GM21529 (cell line): ENCODE measurements around the gene SVOPL.
"Not testable (repeated sequence)": the region's sequence is repeated elsewhere in the genome, so short reads cannot be mapped to it uniquely, and the experiment has no call there.

Experiments used
- ATAC-seq: cut with Tn5 transposase; IDR thresholded peaks from one replicate; pipeline ENCODE4 v1.9.1; 2021; ENCODE audit not compliant: unreplicated experiment

Gene SVOPL, protein sequence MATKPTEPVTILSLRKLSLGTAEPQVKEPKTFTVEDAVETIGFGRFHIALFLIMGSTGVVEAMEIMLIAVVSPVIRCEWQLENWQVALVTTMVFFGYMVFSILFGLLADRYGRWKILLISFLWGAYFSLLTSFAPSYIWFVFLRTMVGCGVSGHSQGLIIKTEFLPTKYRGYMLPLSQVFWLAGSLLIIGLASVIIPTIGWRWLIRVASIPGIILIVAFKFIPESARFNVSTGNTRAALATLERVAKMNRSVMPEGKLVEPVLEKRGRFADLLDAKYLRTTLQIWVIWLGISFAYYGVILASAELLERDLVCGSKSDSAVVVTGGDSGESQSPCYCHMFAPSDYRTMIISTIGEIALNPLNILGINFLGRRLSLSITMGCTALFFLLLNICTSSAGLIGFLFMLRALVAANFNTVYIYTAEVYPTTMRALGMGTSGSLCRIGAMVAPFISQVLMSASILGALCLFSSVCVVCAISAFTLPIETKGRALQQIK

DNA sequence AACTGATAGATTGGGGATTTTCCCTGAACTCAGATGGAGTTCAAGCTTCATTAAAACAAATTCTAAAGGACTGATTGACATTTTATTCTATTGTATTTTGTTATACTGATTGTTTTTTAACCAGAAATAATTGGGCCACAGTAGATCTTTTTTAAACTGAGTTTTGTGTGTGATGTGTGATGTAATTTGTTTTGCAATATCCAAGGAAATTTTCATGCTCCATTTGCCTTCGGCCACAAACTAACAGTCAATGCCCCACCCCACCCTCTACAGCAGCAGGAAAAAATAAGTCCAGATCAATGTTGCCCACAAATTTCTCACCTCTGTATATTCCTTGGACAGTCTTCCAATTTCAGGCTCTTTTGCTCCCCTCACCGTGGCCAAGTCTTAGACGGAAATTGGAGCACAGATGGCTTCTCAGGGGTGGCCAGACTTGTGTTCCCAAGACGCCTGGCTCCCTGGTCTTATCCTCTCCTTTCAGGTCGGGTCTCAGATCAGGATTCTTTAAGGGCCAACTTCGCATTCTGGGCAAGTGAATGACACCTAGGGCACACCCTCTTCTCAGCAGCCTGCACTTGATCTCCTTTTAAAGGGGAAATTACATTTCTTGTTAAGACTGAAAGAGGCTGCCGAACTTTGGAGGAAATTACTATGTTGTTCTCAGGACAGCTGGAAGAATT, at the start of gene SVOPL:
Gene SVOPL (minus strand): TSS at position 506 of the 680 bp plus-strand sequence. CDS start 22,317 bp downstream, outside the sequence.
- ATAC-seq = no peak

DNA sequence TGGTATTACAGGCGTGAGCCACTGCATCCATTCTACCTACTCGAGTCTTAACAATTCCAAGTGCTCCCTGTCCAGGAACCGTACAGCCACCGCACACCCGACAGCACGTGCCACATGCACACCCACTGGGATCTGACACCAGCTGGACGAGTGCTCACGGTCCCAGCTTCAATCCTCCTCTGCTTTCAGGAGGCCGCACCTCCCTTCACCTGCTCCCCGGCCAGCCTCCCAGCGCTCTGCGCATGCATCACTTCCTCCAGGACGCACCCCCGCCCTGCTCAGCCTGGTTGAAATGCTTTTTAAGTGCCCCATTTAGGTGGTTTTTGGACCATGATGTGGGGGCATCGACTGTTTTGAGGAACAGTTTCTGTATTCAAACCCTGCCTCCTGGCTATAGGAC, 49.3 kb upstream of the SVOPL start:
- no peak for ATAC-seq

DNA sequence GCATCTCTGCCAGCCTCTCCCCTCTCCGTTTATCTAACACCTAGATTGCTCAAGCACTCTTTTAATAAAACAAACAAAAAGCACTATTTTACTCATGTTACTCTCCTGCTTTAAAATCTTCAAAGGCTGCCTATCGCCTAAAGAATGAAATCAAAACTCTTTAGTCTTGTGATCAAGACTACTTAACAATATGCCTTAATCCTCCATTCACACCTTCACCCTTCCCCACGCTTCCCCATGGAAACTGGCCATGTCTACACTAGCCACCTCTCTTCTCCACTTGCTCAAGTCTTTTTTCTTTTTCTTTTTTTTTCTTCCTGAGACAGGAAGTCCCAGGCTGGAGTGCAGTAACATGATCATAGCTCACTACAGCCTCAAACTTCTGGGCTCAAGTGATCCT, 48.8 kb upstream of the SVOPL start:
- no peak for ATAC-seq

DNA sequence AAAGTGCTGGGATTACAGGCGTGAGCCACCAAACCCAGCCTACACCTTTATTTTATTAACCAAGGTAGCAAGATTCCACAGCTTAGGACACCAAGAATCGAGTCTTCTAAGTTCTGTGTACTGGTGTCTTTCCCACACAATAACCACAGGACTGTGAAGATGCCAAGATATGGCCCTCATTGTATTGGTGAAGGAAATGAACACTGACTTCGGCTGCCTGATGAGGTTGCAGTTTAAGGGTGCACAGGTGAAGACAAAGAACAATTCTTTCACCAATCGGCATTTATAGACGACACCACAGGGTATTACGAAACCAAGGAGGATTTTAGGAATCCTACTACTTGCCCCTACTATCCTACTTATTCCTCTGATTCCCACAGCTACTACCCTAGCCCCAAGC, 47.5 kb upstream of the SVOPL start:
- ATAC-seq = no peak

DNA sequence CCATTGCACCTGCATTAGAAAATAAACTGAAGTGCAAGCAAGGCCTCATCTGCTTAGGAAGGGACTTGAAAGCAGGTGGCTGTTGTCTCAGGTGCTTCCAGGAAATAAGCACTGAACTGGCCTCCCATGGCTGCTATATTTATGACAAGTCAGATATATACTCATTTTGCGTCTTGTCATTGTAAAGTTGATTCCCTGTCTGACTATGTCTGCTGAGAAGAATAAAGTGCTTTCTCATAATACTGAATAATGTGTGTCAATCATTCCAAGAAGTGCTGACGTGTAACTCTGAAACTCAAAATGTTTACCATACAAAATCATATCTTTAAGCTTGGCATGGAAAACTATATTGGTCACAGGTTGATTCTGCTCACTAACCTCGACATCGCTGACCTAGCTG, 44.9 kb upstream of the SVOPL start:
- ATAC-seq = no peak

DNA sequence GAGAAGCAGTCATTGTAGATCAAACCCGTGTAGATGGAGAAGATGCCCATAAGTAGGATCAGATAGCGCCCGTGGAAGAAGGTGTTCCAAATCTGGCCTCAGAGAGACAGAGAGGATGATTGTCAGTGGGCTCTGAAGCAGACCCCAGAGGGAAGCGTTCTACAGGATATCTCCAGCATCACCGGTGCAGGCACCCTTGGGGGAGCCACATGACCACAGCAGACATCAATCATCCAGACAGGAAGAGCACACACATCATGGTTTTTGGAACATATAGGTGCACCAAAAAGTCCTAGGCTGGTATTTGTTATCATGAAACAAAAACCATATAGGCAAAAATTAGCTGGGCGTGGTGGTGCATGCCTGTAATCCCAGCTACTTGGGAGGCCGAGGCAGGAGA, 44.0 kb upstream of the SVOPL start:
- ATAC-seq = no peak

DNA sequence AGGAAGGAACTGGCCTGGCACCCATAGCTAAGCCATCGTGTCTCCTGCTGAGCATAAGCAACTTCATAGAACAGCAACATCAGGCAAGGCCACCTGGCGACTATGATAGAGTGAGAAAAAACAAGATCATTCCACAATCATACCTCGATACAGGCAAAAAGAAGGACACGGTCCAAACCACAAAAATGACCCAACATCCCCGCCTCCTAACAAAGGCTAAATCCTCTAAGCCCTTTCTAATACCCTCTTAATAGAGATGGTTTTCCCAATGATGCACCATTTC, 40.2 kb upstream of the SVOPL start:
- no peak for ATAC-seq

DNA sequence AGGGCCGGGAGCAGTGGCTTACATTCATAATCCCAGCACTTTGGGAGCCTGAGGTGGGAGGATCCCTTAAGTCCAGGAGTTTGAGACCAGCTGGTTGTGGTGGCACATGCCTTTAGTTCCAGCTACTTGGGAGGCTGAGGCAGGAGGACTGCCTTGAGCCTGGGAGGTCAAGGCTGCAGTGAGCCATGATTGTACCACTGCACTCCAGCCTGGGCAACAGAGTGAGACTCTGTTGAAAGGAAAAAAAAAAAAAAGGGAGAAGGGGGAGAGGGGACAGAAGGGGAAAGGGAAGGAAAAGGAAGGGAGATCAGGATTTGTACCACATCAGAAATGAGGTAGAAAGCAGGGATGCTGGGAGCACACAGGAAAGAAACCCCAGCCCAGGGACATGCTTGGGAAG, 38.7 kb upstream of the SVOPL start:
- ATAC-seq = no peak

DNA sequence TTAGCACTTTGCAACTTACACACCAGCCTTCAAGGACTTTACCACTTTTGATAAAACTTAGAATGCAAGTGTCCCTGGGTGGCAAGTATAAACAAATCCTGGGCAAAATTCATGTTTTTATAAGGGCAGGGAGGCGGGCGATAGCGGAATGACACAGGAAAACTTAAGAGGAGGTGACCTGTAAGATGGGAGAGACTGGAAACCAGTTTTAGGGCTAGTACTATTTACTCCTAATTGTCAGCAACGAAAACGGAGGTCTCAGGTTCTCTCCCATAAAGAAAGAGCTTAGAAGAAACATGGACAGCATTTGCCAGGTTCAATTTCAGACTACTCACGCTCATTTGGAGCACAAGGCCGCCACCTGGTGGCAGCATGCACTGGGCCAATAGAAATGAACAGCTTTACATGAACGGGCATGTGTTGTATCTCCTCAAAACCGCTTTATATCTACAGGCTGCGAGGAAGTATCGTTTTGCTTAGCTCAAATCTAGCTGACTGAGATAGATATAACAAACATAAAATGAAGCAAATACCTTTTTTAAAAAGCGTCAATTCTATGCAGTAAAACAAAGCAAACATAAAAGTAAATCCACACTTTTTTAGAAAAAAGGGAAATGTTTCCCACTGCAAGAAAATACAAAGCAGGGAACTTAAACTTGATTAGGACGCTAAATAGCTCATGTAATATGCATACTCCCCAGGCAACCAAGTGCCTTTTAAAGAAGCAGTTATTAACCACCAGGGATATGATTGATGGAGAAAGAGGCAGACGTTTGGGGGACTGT, 37.6 kb upstream of the SVOPL start:
- ATAC-seq = peak; percentile 95

DNA sequence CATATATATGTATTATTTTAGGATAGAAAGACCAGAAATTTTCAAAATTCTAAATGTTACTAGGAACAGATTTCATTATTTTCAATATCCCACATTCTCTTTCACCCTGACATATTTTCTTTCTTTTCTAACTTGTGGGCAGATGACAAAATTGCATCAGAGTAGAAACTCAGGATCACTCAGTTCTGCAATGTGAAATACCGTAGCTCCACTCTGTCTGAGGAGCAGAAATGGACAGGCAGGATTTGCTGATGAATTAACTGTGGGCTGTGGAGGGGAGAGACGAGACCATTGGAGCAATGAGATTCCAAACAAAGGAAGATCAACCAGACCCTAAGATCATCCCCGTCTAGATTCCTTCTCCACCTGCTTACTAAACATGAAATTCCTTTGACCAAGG, 37.0 kb upstream of the SVOPL start:
- no peak for ATAC-seq

DNA sequence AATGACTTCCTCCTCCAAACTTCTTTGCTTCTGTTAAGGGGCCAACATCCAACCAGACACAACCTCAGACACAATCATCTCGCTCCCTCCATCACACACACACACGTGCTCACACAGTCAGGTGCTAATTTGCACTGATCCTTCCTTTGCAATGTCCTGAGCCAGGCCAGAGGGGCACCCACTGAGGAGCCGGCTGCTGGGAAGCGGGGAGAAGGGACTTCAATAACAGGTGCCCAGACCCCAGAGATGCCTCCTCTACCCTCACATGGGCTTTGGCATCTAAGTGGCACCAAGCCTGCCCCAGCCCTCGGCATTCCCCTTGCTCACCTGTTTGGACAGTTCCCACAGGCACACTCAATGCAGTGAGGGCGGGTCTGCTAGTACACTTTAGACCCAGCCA, 34.2 kb upstream of the SVOPL start:
- ATAC-seq = no peak

DNA sequence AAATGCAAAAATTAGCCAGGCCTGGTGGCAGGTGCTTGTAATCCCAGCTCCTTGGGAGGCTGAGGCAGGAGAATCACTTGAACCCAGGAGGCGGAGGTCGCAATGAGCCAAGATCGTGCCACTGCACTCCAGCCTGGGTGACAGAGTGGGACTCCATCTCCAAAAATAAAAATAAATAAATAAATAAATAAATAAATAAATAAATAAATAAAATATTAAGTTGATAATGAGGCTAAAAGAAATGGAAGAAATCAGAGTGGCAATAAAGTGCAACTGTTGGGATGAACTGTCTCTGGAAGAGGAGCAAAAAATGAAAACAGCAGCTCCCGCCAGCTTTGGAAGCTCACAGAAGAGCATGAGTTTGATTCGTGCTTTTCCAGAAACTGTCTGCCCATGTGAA, 30.6 kb upstream of the SVOPL start:
- ATAC-seq = not testable (repeated sequence)

DNA sequence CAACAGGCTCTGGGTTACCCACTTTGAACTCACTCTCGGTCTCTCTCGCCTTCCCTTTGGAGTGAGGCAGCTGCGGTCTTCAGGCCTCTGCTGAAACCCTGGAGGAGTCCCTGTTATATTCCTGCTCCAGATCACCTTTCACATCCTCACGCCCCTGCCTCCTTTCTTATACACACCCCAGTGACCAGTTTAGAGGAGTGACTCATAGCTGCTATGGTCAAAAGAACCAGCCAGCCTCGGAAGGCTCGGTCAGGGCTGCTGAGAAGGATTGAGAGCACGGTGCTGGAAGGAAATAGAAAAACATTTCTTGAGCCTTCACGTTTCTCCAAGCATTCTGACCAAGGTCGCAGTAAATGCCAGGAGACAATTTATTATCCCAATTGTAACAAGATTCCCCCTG, 28.3 kb upstream of the SVOPL start:
- no peak for ATAC-seq

DNA sequence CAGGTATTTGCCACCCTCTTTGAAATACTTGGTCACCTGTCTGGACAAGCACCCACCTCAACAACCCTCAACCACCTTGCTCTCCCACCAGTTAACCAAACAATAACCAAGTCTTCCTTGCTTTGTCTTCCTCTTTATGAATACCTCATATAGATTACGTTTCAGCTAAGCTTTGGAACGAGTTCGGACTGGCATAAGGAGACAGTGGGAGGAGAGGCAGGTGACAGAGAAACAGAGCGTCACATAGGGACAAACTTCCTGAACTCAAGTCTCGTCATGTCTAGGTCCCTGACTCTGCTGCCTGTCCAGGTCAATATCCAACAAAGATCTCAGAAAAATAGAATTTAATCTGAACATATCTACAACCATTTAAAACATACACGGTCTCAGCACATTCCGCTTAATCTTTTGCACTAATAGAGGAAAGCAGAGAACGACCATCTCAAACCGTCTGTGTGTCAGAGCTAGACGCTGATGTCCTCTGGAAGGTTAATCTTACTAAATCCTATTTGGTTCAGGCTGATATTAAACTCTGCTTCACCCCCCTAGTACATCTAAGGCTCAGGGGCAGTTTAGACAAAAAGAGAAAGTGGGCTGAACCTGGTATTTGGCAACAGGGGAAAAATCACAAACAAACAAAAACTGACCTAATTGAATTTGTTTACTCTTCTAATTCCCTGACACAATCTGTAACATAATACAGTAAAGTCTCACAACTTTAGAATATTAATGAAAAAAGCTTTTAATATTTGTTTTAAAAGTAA, 26.4 kb upstream of the SVOPL start:
- ATAC-seq = no peak

DNA sequence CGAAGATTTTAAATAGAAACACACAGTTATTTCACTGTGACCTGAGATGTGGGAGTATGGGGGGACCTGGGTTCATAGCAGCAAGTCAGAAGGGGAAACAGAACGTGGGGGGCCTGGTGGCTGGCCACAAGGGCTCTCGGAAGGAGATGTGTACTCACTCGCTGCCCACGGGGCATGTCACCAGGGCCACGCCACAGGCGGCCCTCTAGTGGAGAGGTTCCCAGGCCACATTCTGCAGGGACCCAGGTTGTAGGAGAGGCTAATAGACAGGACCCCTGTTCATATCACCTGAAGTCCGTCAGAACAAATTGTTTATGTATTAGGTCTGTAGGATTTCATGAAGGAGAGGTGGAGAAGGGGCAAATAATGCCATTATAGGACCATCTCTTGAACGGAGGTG, 25.1 kb upstream of the SVOPL start:
- no peak for ATAC-seq

DNA sequence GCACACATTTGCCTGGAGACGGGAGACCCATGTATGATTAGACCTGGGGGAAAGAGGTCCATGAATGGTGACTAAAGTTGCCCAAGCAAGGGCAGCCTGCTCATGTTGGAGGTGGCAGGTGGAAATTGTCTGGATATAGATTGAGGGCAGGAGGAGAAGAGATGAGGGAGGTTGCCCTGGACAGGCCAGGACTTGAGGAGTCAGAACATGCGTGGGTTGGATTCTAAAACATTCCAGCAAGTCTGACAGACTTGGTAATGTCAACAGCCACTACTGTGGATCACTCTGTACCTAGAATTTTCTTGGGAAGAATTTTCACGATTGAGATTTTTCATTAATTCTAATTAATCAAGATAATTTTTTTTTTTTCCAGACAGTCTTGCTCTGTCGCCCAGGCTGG, 19.1 kb upstream of the SVOPL start:
- no peak for ATAC-seq

DNA sequence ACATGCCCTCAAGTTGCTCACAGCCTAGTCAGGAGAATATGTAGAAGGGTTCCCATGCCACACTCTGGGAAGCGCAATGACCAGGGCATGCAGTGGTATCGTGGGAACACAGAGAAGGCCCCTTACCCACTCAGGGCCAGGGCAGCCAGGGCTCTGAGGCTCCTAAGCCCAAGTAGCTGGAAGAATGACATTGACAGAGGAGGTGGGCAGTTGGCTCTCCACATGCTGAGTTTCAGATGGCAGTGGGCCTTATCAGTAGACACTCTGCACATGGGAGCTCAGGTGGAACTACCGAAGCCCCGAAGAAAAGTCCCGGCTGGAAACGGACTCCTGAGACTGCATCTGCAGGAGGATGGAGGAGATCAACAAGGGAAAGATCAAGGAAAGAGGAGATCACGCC, 15.7 kb upstream of the SVOPL start:
- ATAC-seq = no peak

DNA sequence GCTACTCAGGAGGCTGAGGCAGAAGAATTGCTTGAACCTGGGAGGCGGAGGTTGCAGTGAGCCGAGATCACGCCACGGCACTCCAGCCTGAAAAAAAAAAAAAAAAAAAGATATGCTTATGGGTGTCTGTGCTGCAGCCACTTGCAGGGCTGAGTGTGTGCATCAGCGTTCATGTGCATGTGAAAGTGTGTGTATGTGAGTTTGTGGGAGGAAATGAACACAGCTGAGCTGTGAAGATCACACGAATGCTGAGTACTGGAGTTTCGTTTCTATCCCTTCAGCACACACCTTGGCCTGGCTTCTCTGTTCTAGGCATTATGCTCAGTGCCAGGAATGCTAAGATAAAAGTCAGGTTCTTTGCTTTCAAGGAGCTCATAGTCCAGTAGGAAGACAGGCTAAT, 12.0 kb upstream of the SVOPL start:
- ATAC-seq = no peak

DNA sequence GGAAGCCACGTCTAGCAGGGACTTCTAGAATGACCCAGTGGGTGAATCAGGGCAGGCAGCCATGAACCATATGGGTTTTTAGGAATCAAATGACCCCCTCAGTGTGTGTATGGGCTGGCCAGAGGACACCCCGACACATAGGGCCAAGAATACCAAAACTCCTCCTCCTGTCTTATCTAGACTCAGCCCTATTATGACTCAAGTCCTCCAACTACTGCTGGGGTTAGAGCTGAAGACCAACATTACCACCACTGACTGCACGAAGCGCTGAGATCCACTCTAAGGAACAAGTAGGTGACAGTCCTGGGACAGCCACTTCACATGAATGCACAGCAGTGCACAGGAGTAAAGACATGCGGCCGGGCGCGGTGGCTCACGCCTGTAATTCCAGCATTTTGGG, 11.5 kb upstream of the SVOPL start:
- no peak for ATAC-seq

DNA sequence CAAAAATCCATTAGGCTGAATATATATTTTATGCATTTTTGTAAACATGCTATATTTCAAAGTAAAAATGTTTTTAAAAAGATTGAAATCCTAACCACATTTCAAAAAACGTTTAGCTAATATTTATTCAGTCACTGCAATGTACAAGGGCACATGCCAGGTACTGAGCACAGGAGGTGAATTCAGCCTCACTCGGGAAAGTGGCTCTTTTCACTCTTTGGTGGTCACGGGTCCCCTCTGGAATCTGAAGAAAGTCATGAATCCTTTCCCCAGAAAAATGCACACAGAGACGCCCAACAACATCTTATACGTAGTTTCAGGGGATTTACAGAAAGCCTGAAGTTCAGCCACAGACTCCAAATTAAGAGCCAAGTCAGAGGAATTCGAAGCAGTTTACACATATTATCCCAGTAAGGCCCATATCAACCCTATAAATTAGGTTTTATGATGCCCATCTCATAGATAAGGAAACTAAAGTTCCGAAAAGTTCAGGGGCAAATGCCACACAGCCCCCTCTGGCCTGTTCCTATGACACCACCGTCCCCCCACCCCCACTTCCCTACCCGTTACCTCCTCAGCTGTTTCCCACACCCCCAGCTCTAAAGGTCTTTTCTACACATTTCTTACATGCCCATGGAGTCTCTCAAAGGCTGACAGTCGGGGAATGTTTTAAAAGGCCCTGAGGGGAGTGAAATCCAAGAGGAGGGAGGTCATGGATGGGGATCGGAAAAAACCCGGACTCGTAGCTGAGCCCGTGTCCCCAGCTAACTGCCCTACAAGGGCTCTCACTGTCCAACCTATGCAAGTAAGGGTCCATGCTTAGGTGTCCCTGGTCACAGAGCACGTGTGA, 9.6 kb upstream of the SVOPL start:
- no peak for ATAC-seq
